HEK293 (cell line): ENCODE measurements around the gene ZNF530.

Source experiments
- BCL11B ChIP-seq: fragments of 450-650 bp; formaldehyde crosslinking; IDR thresholded peaks from 2 replicates; pipeline ENCODE4 v1.5.1; 2016; ENCODE audit warnings: low read depth, missing biosample characterization, missing genetic modification characterization
- FEZF1 ChIP-seq: fragments of 450-650 bp; formaldehyde crosslinking; IDR thresholded peaks from 2 replicates; pipeline ENCODE4 v1.5.1; 2016; ENCODE audit warnings: missing biosample characterization, missing genetic modification characterization
- GLI4 ChIP-seq: fragments of 450-650 bp; formaldehyde crosslinking; IDR thresholded peaks from 2 replicates; pipeline ENCODE4 v1.5.1; 2016; ENCODE audit warnings: missing biosample characterization, missing genetic modification characterization
- HOXA7 ChIP-seq: sonication (generic); formaldehyde crosslinking; IDR thresholded peaks from 2 replicates; pipeline ENCODE4 v1.8.1; 2022; ENCODE audit warnings: missing genetic modification reagents, borderline replicate concordance
- IKZF3 ChIP-seq: fragments of 450-650 bp; IDR thresholded peaks from 2 replicates; pipeline ENCODE4 v1.5.0; 2018; ENCODE audit warnings: missing biosample characterization, mild to moderate bottlenecking, missing genetic modification characterization, moderate library complexity
- TCF7L2 ChIP-seq: IDR thresholded peaks from 2 replicates; pipeline ENCODE4 v1.6.1; 2011; ENCODE audit warnings: low read depth, mild to moderate bottlenecking, inconsistent platforms, low read length, moderate library complexity, borderline replicate concordance
- WT1 ChIP-seq: fragments of 450-650 bp; formaldehyde crosslinking; IDR thresholded peaks from 2 replicates; pipeline ENCODE4 v1.5.1; 2016; ENCODE audit warnings: missing biosample characterization, missing genetic modification characterization
- ZBTB48 ChIP-seq: fragments of 450-650 bp; formaldehyde crosslinking; IDR thresholded peaks from 2 replicates; pipeline ENCODE4 v1.5.1; 2016; ENCODE audit warnings: missing biosample characterization, missing genetic modification characterization
- ZEB2 ChIP-seq: fragments of 450-650 bp; formaldehyde crosslinking; IDR thresholded peaks from 2 replicates; pipeline ENCODE4 v1.5.1; 2016; ENCODE audit warnings: missing biosample characterization, missing genetic modification characterization
- ZNF140 ChIP-seq: fragments of 450-650 bp; formaldehyde crosslinking; IDR thresholded peaks from 2 replicates; pipeline ENCODE4 v1.5.1; 2016; ENCODE audit warnings: missing biosample characterization, missing genetic modification characterization
- ZNF16 ChIP-seq: fragments of 450-650 bp; formaldehyde crosslinking; IDR thresholded peaks from 2 replicates; pipeline ENCODE4 v1.5.1; 2016; ENCODE audit warnings: low read depth, missing biosample characterization, missing genetic modification characterization
- ZNF174 ChIP-seq: fragments of 450-650 bp; formaldehyde crosslinking; IDR thresholded peaks from 2 replicates; pipeline ENCODE4 v1.5.0; 2017; ENCODE audit warnings: missing biosample characterization, mild to moderate bottlenecking, missing genetic modification characterization
- ZNF221 ChIP-seq: fragments of 450-650 bp; formaldehyde crosslinking; IDR thresholded peaks from 2 replicates; pipeline ENCODE4 v1.5.1; 2017; ENCODE audit warnings: missing biosample characterization, missing genetic modification characterization, borderline replicate concordance
- ZNF335 ChIP-seq: fragments of 450-650 bp; formaldehyde crosslinking; conservative IDR thresholded peaks from 2 replicates; pipeline ENCODE4 v1.5.1; 2016; ENCODE audit warnings: missing biosample characterization, missing genetic modification characterization
- ZNF366 ChIP-seq: fragments of 450-650 bp; formaldehyde crosslinking; conservative IDR thresholded peaks from 2 replicates; pipeline ENCODE4 v1.5.1; 2016; ENCODE audit warnings: missing biosample characterization, missing genetic modification characterization
- ZNF37A ChIP-seq: fragments of 450-650 bp; IDR thresholded peaks from 2 replicates; pipeline ENCODE4 v1.5.1; 2018; ENCODE audit warnings: missing biosample characterization, missing genetic modification characterization
- ZNF473 ChIP-seq: fragments of 450-650 bp; formaldehyde crosslinking; IDR thresholded peaks from 2 replicates; pipeline ENCODE4 v1.5.1; 2017; ENCODE audit warnings: missing biosample characterization, missing genetic modification characterization
- ZNF624 ChIP-seq: fragments of 450-650 bp; formaldehyde crosslinking; IDR thresholded peaks from 2 replicates; pipeline ENCODE4 v1.5.1; 2017; ENCODE audit warnings: missing biosample characterization, missing genetic modification characterization
- ZNF626 ChIP-seq: fragments of 450-650 bp; sonication (Bioruptor Pico); formaldehyde crosslinking; IDR thresholded peaks from 2 replicates; pipeline ENCODE4 v1.5.1; 2018; ENCODE audit warnings: missing biosample characterization, missing genetic modification characterization, inconsistent platforms
- ZNF747 ChIP-seq: fragments of 450-650 bp; formaldehyde crosslinking; IDR thresholded peaks from 2 replicates; pipeline ENCODE4 v1.5.1; 2016; ENCODE audit warnings: missing biosample characterization, missing genetic modification characterization
- ZNF791 ChIP-seq: fragments of 450-650 bp; formaldehyde crosslinking; IDR thresholded peaks from 2 replicates; pipeline ENCODE4 v1.5.1; 2016; ENCODE audit warnings: missing biosample characterization, missing genetic modification characterization
- ZNF792 ChIP-seq: fragments of 450-650 bp; formaldehyde crosslinking; IDR thresholded peaks from 2 replicates; pipeline ENCODE4 v1.5.1; 2016; ENCODE audit warnings: missing biosample characterization, missing genetic modification characterization
- TF ChIP-seq, protein P1 (sequence below): fragments of 450-650 bp; formaldehyde crosslinking; IDR thresholded peaks from 2 replicates; pipeline ENCODE4 v1.5.1; 2016; ENCODE audit warnings: missing biosample characterization, missing genetic modification characterization
- TF ChIP-seq, protein P2 (sequence below): fragments of 450-650 bp; formaldehyde crosslinking; IDR thresholded peaks from 2 replicates; pipeline ENCODE4 v1.5.1; 2017; ENCODE audit warnings: missing biosample characterization, missing genetic modification characterization
- TF ChIP-seq, protein P3 (sequence below): fragments of 450-650 bp; formaldehyde crosslinking; IDR thresholded peaks from 2 replicates; pipeline ENCODE4 v1.5.1; 2017; ENCODE audit warnings: missing biosample characterization, missing genetic modification characterization
- TF ChIP-seq, protein P4 (sequence below): fragments of 450-650 bp; formaldehyde crosslinking; IDR thresholded peaks from 2 replicates; pipeline ENCODE4 v1.5.1; 2016; ENCODE audit warnings: missing biosample characterization, missing genetic modification characterization
- TF ChIP-seq, protein P5 (sequence below): fragments of 450-650 bp; formaldehyde crosslinking; IDR thresholded peaks from 2 replicates; pipeline ENCODE4 v1.5.1; 2016; ENCODE audit warnings: missing biosample characterization, missing genetic modification characterization
- TF ChIP-seq, protein P6 (sequence below): fragments of 450-650 bp; formaldehyde crosslinking; IDR thresholded peaks from 2 replicates; pipeline ENCODE4 v1.5.1; 2016; ENCODE audit warnings: missing biosample characterization, missing genetic modification characterization, borderline replicate concordance
- TF ChIP-seq, protein P7 (sequence below): fragments of 450-650 bp; formaldehyde crosslinking; IDR thresholded peaks from 2 replicates; pipeline ENCODE4 v1.5.1; 2016; ENCODE audit warnings: missing biosample characterization, missing genetic modification characterization

ZNF530 gene

DNA sequence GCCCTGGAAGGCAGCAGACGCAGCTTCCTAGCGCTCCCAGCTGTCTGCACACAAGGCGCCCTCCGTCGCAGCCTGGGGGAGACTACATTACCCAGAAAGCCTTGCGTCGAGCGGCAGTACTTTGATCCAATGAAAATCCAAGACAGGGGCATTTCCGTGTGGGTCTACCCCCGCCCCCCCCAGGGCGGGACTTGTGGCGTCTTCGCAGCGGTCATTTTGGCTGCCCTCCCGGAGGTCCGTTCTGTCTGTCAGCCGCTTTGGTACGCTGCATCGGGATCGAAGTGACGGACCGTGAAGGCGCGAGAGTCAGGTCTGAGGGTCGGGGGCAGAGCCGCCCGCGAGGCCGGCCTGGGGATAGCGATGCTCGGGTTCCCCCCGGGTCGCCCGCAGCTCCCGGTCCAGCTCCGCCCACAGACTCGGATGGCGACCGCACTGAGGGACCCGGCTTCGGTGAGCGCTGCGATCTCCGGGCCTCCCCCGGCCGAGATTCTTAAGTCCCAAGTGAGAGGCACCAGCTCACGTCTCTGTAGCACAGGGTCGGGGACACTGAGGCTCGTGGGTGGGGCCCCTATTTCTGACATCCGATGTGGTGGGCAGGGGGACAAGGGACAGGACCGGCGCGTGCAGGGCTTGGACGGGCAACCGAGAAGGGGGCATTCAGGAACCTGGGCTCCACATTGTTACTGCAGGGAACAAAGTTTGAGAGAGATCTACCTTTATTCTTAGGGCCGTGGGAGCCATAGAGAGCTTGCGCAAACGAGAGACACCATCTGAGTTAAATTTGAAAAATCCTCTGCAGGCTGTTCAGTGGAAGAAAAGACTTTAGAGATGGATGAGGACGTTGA, 33.5 kb downstream of the ZNF530 start, which contains the start of gene ZNF211 (continued):
- TF ChIP-seq, protein P1, sequence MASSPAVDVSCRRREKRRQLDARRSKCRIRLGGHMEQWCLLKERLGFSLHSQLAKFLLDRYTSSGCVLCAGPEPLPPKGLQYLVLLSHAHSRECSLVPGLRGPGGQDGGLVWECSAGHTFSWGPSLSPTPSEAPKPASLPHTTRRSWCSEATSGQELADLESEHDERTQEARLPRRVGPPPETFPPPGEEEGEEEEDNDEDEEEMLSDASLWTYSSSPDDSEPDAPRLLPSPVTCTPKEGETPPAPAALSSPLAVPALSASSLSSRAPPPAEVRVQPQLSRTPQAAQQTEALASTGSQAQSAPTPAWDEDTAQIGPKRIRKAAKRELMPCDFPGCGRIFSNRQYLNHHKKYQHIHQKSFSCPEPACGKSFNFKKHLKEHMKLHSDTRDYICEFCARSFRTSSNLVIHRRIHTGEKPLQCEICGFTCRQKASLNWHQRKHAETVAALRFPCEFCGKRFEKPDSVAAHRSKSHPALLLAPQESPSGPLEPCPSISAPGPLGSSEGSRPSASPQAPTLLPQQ (tag by site-specific recombination) = no peak
- TF ChIP-seq ZNF335 (peak; percentile 97), WT1 (no peak), ZNF16 (tag by site-specific recombination) (no peak), BCL11B (tag by site-specific recombination) (no peak), ZNF792 (tag by site-specific recombination) (no peak), GLI4 (tag by site-specific recombination) (no peak), ZBTB48 (tag by site-specific recombination) (no peak), ZNF174 (no peak), ZNF747 (tag by site-specific recombination) (no peak), ZEB2 (tag by site-specific recombination) (no peak), ZNF140 (no peak), ZNF366 (tag by site-specific recombination) (no peak), ZNF626 (tag by site-specific recombination) (no peak), TCF7L2 (no peak), ZNF473 (tag by site-specific recombination) (no peak), FEZF1 (tag by site-specific recombination) (no peak), ZNF791 (tag by site-specific recombination) (no peak), ZNF624 (tag by site-specific recombination) (no peak), IKZF3 (tag by site-specific recombination) (no peak), ZNF37A (tag by site-specific recombination) (no peak), ZNF221 (tag by site-specific recombination) (no peak), HOXA7 (CRISPR knock-in tag) (no peak)
- TF ChIP-seq, protein P2, sequence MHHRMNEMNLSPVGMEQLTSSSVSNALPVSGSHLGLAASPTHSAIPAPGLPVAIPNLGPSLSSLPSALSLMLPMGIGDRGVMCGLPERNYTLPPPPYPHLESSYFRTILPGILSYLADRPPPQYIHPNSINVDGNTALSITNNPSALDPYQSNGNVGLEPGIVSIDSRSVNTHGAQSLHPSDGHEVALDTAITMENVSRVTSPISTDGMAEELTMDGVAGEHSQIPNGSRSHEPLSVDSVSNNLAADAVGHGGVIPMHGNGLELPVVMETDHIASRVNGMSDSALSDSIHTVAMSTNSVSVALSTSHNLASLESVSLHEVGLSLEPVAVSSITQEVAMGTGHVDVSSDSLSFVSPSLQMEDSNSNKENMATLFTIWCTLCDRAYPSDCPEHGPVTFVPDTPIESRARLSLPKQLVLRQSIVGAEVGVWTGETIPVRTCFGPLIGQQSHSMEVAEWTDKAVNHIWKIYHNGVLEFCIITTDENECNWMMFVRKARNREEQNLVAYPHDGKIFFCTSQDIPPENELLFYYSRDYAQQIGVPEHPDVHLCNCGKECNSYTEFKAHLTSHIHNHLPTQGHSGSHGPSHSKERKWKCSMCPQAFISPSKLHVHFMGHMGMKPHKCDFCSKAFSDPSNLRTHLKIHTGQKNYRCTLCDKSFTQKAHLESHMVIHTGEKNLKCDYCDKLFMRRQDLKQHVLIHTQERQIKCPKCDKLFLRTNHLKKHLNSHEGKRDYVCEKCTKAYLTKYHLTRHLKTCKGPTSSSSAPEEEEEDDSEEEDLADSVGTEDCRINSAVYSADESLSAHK = no peak
- TF ChIP-seq, protein P3, sequence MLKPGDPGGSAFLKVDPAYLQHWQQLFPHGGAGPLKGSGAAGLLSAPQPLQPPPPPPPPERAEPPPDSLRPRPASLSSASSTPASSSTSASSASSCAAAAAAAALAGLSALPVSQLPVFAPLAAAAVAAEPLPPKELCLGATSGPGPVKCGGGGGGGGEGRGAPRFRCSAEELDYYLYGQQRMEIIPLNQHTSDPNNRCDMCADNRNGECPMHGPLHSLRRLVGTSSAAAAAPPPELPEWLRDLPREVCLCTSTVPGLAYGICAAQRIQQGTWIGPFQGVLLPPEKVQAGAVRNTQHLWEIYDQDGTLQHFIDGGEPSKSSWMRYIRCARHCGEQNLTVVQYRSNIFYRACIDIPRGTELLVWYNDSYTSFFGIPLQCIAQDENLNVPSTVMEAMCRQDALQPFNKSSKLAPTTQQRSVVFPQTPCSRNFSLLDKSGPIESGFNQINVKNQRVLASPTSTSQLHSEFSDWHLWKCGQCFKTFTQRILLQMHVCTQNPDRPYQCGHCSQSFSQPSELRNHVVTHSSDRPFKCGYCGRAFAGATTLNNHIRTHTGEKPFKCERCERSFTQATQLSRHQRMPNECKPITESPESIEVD (tag by site-specific recombination) = no peak
- TF ChIP-seq, protein P4, sequence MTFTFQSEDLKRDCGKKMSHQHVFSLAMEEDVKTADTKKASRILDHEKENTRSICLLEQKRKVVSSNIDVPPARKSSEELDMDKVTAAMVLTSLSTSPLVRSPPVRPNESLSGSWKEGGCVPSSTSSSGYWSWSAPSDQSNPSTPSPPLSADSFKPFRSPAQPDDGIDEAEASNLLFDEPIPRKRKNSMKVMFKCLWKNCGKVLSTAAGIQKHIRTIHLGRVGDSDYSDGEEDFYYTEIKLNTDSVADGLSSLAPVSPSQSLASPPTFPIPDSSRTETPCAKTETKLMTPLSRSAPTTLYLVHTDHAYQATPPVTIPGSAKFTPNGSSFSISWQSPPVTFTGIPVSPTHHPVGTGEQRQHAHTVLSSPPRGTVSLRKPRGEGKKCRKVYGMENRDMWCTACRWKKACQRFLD (tag by site-specific recombination) = no peak
- TF ChIP-seq, protein P5, sequence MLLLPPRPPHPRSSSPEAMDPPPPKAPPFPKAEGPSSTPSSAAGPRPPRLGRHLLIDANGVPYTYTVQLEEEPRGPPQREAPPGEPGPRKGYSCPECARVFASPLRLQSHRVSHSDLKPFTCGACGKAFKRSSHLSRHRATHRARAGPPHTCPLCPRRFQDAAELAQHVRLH (tag by site-specific recombination) = no peak
- TF ChIP-seq, protein P6, sequence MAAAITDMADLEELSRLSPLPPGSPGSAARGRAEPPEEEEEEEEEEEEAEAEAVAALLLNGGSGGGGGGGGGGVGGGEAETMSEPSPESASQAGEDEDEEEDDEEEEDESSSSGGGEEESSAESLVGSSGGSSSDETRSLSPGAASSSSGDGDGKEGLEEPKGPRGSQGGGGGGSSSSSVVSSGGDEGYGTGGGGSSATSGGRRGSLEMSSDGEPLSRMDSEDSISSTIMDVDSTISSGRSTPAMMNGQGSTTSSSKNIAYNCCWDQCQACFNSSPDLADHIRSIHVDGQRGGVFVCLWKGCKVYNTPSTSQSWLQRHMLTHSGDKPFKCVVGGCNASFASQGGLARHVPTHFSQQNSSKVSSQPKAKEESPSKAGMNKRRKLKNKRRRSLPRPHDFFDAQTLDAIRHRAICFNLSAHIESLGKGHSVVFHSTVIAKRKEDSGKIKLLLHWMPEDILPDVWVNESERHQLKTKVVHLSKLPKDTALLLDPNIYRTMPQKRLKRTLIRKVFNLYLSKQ (tag by site-specific recombination) = no peak
- TF ChIP-seq, protein P7, sequence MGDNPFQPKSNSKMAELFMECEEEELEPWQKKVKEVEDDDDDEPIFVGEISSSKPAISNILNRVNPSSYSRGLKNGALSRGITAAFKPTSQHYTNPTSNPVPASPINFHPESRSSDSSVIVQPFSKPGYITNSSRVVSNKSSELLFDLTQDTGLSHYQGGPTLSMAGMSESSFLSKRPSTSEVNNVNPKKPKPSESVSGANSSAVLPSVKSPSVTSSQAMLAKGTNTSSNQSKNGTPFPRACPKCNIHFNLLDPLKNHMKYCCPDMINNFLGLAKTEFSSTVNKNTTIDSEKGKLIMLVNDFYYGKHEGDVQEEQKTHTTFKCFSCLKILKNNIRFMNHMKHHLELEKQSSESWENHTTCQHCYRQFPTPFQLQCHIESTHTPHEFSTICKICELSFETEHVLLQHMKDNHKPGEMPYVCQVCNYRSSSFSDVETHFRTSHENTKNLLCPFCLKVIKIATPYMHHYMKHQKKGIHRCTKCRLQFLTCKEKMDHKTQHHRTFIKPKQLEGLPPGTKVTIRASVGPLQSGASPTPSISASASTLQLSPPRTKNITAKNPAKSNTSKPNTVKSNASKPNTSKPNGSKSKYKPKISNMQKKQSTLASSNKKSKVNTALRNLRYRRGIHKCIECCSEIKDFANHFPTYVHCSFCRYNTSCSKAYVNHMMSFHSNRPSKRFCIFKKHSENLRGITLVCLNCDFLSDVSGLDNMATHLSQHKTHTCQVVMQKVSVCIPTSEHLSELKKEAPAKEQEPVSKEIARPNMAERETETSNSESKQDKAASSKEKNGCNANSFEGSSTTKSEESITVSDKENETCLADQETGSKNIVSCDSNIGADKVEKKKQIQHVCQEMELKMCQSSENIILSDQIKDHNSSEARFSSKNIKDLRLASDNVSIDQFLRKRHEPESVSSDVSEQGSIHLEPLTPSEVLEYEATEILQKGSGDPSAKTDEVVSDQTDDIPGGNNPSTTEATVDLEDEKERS (tag by site-specific recombination) = no peak
